ENCODE results near the gene GGCT. TPM values are rescaled to one million over a fixed set of nuclear protein-coding genes. Genes with fewer than 3 reads are reported as not detected.

GGCT gene
- polyA plus RNA-seq, 3 donors: 7.6 to 18.1 (median 10.7) TPM

DNA sequence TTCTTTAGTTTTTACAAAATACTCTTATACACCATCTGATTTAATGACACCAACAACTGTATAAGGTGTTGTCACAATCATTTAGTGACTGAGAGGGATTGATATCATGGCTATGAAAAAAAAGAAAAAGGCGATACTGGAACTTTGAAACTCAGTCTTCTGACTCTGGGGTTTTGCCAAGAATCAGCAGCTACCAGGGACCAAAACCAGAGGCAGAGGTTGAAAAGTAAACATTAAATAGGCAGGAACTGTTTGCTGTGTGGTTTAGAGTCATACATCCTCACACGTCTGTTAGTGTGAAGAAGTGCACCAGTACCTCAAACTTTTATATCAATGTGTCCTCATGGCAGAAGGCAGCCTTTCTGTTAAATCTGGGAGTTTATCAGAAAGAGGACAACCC lies 19.9 kb upstream of the GGCT start:
- H3K27ac ChIP-seq (ENCODE audit: low read depth in 1 of 2, low read length in 2 of 2): no peak overlapping the region
- peaks cover 0 to 2% (median 0%) of the 10 kb centered on the region in 7 donors for H3K9me3 Mint-ChIP-seq
- H3K4me3 ChIP-seq (replicated peaks in 1 of 3; ENCODE audit: low read depth in 2 of 3, low read length in 3 of 3): no peak overlapping the region
- H3K4me1 ChIP-seq (ENCODE audit: control insufficient read depth in 1 of 2, insufficient read depth in 2 of 2, low read length in 2 of 2): peaks cover 22 to 23% of the 10 kb centered on the region in 2 donors
- peaks cover 0 to 14% of the 10 kb centered on the region in 2 donors for H3K36me3 ChIP-seq (replicated peaks in 1 of 2; ENCODE audit: control insufficient read depth in 1 of 2, insufficient read depth in 2 of 2, low read length in 2 of 2)
- no peak overlapping the region for H3K4me3 Mint-ChIP-seq
- no peak for DNase-seq
- H3K36me3 Mint-ChIP-seq: peaks cover 35 to 41% of the 10 kb centered on the region in 2 donors
- H3K9ac ChIP-seq (ENCODE audit: insufficient read depth, low read length, poor library complexity, severe bottlenecking): no peak overlapping the region
- peak overlapping the region in 2 of 7 donors; percentile 33 to 50 for H3K27ac Mint-ChIP-seq
- TF ChIP-seq, protein P1, sequence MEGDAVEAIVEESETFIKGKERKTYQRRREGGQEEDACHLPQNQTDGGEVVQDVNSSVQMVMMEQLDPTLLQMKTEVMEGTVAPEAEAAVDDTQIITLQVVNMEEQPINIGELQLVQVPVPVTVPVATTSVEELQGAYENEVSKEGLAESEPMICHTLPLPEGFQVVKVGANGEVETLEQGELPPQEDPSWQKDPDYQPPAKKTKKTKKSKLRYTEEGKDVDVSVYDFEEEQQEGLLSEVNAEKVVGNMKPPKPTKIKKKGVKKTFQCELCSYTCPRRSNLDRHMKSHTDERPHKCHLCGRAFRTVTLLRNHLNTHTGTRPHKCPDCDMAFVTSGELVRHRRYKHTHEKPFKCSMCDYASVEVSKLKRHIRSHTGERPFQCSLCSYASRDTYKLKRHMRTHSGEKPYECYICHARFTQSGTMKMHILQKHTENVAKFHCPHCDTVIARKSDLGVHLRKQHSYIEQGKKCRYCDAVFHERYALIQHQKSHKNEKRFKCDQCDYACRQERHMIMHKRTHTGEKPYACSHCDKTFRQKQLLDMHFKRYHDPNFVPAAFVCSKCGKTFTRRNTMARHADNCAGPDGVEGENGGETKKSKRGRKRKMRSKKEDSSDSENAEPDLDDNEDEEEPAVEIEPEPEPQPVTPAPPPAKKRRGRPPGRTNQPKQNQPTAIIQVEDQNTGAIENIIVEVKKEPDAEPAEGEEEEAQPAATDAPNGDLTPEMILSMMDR (IDR thresholded peaks at IDR 0.05): no peak
- no peak overlapping the region for H2AFZ ChIP-seq (ENCODE audit: insufficient read depth, low read depth, low read length, poor library complexity, severe bottlenecking)
- intact Hi-C loops (cut with micrococcal nuclease): no loop called here
- peaks cover 5% of the 10 kb centered on the region for H4K20me1 ChIP-seq (ENCODE audit: insufficient read depth, low read length)
- 100% methylated on average over 1 of the region's 2 CpGs for WGBS (ENCODE audit: insufficient coverage)
- peaks cover 0 to 9% (median 5%) of the 10 kb centered on the region in 3 donors for H3K27me3 Mint-ChIP-seq (ENCODE audit: low read depth in 3 of 3)
- H3K79me2 ChIP-seq (ENCODE audit: insufficient read depth, low read length): no peaks in the 10 kb centered on the region
- no peaks in the 10 kb centered on the region for H3K9me3 ChIP-seq (replicated peaks in 1 of 2; ENCODE audit: control insufficient read depth in 1 of 2, insufficient read depth in 1 of 2, low read length in 2 of 2)
- peaks cover 27% of the 10 kb centered on the region for H3K4me1 Mint-ChIP-seq
- H3K27me3 ChIP-seq (ENCODE audit: control insufficient read depth in 2 of 2, insufficient read depth in 2 of 2, low read length in 2 of 2): no peaks in the 10 kb centered on the region
- H3K4me2 ChIP-seq (replicated peaks; ENCODE audit: extremely low read depth, low read length, poor library complexity, severe bottlenecking): no peak overlapping the region

DNA sequence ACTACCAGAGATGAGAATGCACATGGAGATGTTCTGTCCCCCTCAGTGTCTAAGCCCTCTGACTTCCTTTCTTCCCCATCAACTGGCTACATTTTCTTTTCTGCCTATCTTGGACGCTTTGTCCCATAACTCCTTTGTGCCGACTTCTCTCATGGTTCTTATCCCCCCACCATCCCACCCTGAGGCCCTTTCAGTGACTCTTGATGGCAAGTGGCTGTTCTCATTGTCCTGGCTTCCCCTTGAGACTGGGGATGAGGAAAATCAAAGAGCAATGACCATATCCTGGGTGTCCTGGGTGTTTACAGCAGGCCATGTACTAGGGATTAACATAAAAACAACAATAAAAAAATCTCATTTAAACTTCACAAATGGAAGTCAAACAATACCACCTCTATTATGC lies 18.8 kb upstream of the GGCT start:
- no peak overlapping the region for H3K4me3 Mint-ChIP-seq

More for the DNA sequence above, 18.8 kb upstream of the GGCT start:
- peaks cover 0 to 9% (median 3%) of the 10 kb centered on the region in 3 donors for H3K27me3 Mint-ChIP-seq (ENCODE audit: low read depth in 3 of 3)
- H3K27ac Mint-ChIP-seq: peak overlapping the region in 1 of 7 donors; percentile 37
- peaks cover 22 to 23% of the 10 kb centered on the region in 2 donors for H3K4me1 ChIP-seq (ENCODE audit: control insufficient read depth in 1 of 2, insufficient read depth in 2 of 2, low read length in 2 of 2)
- TF ChIP-seq, protein P1 (IDR thresholded peaks at IDR 0.05): no peak
- H3K4me2 ChIP-seq (replicated peaks; ENCODE audit: extremely low read depth, low read length, poor library complexity, severe bottlenecking): no peak overlapping the region
- peaks cover 0 to 2% (median 0%) of the 10 kb centered on the region in 7 donors for H3K9me3 Mint-ChIP-seq
- H3K4me1 Mint-ChIP-seq: peaks cover 27% of the 10 kb centered on the region
- intact Hi-C loops (cut with micrococcal nuclease): no loop called here
- H3K27ac ChIP-seq (ENCODE audit: low read depth in 1 of 2, low read length in 2 of 2): no peak overlapping the region
- H3K9me3 ChIP-seq (replicated peaks in 1 of 2; ENCODE audit: control insufficient read depth in 1 of 2, insufficient read depth in 1 of 2, low read length in 2 of 2): no peaks in the 10 kb centered on the region
- no peak overlapping the region for H2AFZ ChIP-seq (ENCODE audit: insufficient read depth, low read depth, low read length, poor library complexity, severe bottlenecking)
- no peak for DNase-seq
- no peak overlapping the region for H3K9ac ChIP-seq (ENCODE audit: insufficient read depth, low read length, poor library complexity, severe bottlenecking)
- no peaks in the 10 kb centered on the region for H3K79me2 ChIP-seq (ENCODE audit: insufficient read depth, low read length)
- peaks cover 30 to 39% of the 10 kb centered on the region in 2 donors for H3K36me3 Mint-ChIP-seq
- H3K4me3 ChIP-seq (replicated peaks in 1 of 3; ENCODE audit: low read depth in 2 of 3, low read length in 3 of 3): no peak overlapping the region
- H4K20me1 ChIP-seq (ENCODE audit: insufficient read depth, low read length): peaks cover 5% of the 10 kb centered on the region
- no CpG with 5 or more reads among the region's 2 CpGs for WGBS (ENCODE audit: insufficient coverage)
- peaks cover 0 to 14% of the 10 kb centered on the region in 2 donors for H3K36me3 ChIP-seq (replicated peaks in 1 of 2; ENCODE audit: control insufficient read depth in 1 of 2, insufficient read depth in 2 of 2, low read length in 2 of 2)
- H3K27me3 ChIP-seq (ENCODE audit: control insufficient read depth in 2 of 2, insufficient read depth in 2 of 2, low read length in 2 of 2): no peaks in the 10 kb centered on the region

All from CD14-positive monocyte (primary cell).